ENCODE data around the gene CES4A. TPM values are rescaled to one million over a fixed set of nuclear protein-coding genes. Genes with fewer than 3 reads are reported as not detected.
"Not testable (repeated sequence)": the region's sequence is repeated elsewhere in the genome, so short reads cannot be mapped to it uniquely, and the experiment has no call there.

The CES4A gene
- total and polyA plus RNA-seq, 9 donors = 6.0 to 67.1 (median 10.3) TPM

DNA sequence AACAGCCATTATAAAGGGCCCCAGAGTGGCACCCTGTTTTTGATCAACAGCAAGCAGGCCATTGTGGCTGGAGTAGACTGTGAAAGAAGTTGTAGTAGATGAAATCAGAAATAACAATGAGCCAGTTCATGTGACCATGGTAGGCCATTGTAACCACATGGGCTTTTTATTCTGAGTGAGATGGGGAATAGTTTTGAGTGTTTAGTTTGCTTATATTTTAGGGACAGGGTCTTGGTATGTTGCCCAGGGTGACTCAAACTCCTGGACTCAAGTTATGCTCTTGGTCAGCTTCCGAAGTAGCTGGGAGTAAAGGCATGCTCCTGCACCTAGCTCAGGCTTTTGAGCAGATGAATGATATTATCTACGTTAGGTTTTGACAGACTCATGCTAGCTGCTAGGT, 52.5 kb downstream of the CES4A start:
- no peaks in the 10 kb centered on the region for H3K27me3 ChIP-seq
- WGBS, 3 donors = 69 to 76% (median 70%) methylated on average over 2 of the region's 2 CpGs
- no peaks in the 10 kb centered on the region for H3K9me3 ChIP-seq
- no peak for DNase-seq
- H3K36me3 ChIP-seq = no peaks in the 10 kb centered on the region
- TF ChIP-seq, protein P1, sequence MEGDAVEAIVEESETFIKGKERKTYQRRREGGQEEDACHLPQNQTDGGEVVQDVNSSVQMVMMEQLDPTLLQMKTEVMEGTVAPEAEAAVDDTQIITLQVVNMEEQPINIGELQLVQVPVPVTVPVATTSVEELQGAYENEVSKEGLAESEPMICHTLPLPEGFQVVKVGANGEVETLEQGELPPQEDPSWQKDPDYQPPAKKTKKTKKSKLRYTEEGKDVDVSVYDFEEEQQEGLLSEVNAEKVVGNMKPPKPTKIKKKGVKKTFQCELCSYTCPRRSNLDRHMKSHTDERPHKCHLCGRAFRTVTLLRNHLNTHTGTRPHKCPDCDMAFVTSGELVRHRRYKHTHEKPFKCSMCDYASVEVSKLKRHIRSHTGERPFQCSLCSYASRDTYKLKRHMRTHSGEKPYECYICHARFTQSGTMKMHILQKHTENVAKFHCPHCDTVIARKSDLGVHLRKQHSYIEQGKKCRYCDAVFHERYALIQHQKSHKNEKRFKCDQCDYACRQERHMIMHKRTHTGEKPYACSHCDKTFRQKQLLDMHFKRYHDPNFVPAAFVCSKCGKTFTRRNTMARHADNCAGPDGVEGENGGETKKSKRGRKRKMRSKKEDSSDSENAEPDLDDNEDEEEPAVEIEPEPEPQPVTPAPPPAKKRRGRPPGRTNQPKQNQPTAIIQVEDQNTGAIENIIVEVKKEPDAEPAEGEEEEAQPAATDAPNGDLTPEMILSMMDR (IDR thresholded peaks at IDR 0.05) = no peak
- TF ChIP-seq POLR2A (IDR thresholded peaks at IDR 0.05) (no peak), EP300 (IDR thresholded peaks at IDR 0.05) (no peak)
- H3K27ac ChIP-seq = no peak overlapping the region
- no peaks in the 10 kb centered on the region for H3K4me1 ChIP-seq (ENCODE audit: insufficient read depth)
- intact Hi-C loops (cut with DNase I) = no loop called here
- no peak overlapping the region for H3K4me3 ChIP-seq

DNA sequence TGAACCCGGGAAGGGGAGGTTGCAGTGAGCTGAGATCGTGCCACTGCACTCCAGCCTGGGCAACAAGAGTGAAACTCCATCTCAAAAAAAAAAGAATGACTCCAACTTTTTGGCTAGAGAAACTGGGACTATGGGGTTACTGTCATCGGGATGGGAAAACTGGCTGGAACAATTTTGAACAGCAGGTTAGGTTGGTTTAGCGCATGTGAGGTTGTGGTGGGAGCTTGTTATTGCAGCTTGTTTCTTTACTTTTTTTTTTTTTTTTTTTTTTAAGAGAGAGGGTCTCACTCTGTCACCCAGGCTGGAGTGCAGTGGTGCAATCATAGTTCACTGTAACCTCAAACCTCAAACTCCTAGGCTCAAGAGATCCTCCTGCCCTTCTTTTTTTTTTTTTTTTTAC, 53.1 kb downstream of the CES4A start:
- intact Hi-C loops (cut with DNase I) = not testable (repeated sequence)

DNA sequence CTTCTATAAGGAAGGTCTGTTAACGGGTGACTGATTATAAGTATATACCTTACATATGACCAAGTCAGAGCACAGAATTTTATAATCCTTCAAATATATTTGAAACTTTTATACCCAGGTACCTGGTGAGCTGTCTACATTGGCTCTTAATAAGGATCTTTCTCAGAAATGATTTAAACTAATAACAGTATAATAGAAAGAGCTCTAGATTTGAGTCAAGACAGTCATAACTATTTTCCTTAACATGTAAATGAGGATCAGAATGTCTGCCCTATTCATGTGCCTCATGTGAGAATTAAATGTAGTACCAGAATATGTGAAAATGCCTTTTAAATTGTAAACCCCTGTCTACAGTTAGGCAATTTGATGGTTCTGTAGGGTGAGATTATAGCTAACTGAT, 55.0 kb downstream of the CES4A start:
- H3K27me3 ChIP-seq = no peaks in the 10 kb centered on the region
- 94 to 100% (median 97%) methylated on average over 1 of the region's 1 CpG for WGBS, 3 donors
- TF ChIP-seq EP300 (IDR thresholded peaks at IDR 0.05) (no peak), POLR2A (IDR thresholded peaks at IDR 0.05) (no peak)
- TF ChIP-seq, protein P1 (IDR thresholded peaks at IDR 0.05) = no peak

More for the DNA sequence above, 53.1 kb downstream of the CES4A start:
- not testable (repeated sequence) for H3K4me3 ChIP-seq; H3K4me1 ChIP-seq (ENCODE audit: insufficient read depth); H3K27me3 ChIP-seq; H3K9me3 ChIP-seq; DNase-seq; H3K27ac ChIP-seq; H3K36me3 ChIP-seq
- 91 to 97% (median 93%) methylated on average over 4 of the region's 4 CpGs for WGBS, 3 donors

DNA sequence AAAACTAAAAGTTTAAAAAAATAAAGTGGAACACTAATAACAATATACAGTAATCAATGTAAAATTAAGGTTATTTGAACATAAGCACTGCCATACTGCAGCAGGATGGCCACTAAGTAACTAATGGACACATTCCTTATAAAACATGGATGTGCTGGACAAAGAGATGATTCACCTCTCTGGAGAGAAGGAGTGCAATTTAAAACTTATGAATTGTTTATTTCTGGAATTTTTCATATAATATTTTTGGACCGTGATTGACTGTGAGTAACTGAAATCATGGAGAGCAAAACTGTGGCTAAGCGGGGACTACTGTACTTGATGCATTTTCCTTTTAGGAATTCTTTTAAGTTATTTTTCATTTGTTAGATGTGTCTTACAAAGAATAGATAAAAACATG, 62.4 kb downstream of the CES4A start:
- no peaks in the 10 kb centered on the region for H3K27me3 ChIP-seq
- no peak for DNase-seq
- intact Hi-C loops (cut with DNase I) = no loop called here
- no peak overlapping the region for H3K27ac ChIP-seq
- no peaks in the 10 kb centered on the region for H3K36me3 ChIP-seq
- H3K4me3 ChIP-seq = no peak overlapping the region
- TF ChIP-seq POLR2A (IDR thresholded peaks at IDR 0.05) (no peak), EP300 (IDR thresholded peaks at IDR 0.05) (no peak)
- no peaks in the 10 kb centered on the region for H3K9me3 ChIP-seq
- H3K4me1 ChIP-seq (ENCODE audit: insufficient read depth) = peaks cover 1% of the 10 kb centered on the region
- WGBS, 3 donors = 90 to 94% (median 93%) methylated on average over 2 of the region's 2 CpGs

More for the DNA sequence above, 55.0 kb downstream of the CES4A start:
- Histone ChIP-seq H3K36me3 (no peaks in the 10 kb centered on the region), H3K4me3 (no peak overlapping the region), H3K27ac (no peak overlapping the region), H3K9me3 (no peaks in the 10 kb centered on the region), H3K4me1 (ENCODE audit: insufficient read depth) (peaks cover 1% of the 10 kb centered on the region)
- intact Hi-C loops (cut with DNase I) = no loop called here
- no peak for DNase-seq

DNA sequence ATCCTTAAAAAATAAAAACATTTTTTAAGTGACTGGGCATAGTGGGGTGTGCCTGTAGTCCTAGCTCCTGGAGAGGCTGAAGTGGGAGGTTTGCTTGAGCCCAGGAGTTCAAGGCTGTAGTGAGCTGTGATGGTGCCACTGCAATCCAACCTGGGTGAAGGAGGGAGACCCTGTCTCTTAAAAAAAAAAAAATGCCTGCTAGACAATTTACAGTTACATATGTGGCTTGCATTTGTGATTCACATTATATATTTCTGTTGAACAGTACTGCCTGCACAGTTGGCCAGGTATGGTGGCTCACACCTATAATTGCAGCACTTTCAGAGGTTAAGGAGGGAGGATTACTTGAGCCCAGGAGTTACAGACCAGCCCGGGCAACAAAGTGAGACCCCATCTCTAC, 64.0 kb downstream of the CES4A start:
- intact Hi-C loops (cut with DNase I) = no loop called here
- no peaks in the 10 kb centered on the region for H3K27me3 ChIP-seq
- no peak overlapping the region for H3K27ac ChIP-seq
- H3K4me1 ChIP-seq (ENCODE audit: insufficient read depth) = peaks cover 1% of the 10 kb centered on the region
- H3K9me3 ChIP-seq = no peaks in the 10 kb centered on the region
- H3K36me3 ChIP-seq = no peaks in the 10 kb centered on the region
- DNase-seq = no peak
- TF ChIP-seq, protein P1 (IDR thresholded peaks at IDR 0.05) = no peak
- TF ChIP-seq POLR2A (IDR thresholded peaks at IDR 0.05) (no peak), EP300 (IDR thresholded peaks at IDR 0.05) (no peak)
- H3K4me3 ChIP-seq = no peak overlapping the region
- 70 to 85% (median 82%) methylated on average over 1 of the region's 1 CpG for WGBS, 3 donors
